ENCODE results near the gene LPAR1. TPM values are rescaled to one million over a fixed set of nuclear protein-coding genes. Genes with fewer than 3 reads are reported as not detected.

Gene LPAR1
- total and polyA plus RNA-seq, 2 of the 8 experiments (the other 6 are each of a cell fraction or from before 2014, with no cell fraction given) = 3.4 to 5.1 TPM

GRCh38 chr9:111036429-111036789 lies 1.9 kb downstream of the LPAR1 start (continued):
- TF ChIP-seq CHD7 (IDR thresholded peaks at IDR 0.05; ENCODE audit: insufficient replicate concordance, low read length) = no peak
- TF ChIP-seq POLR2A (IDR thresholded peaks at IDR 0.05; ENCODE audit: control extremely low read depth in 1 of 2, low read depth in 2 of 2, low read length in 2 of 2) = no peak
- peak; percentile 67 for TF ChIP-seq CREB1 (IDR thresholded peaks at IDR 0.05)
